ENCODE measurements around the gene PTPRE. TPM values are rescaled to one million over a fixed set of nuclear protein-coding genes. Genes with fewer than 3 reads are reported as not detected.

The PTPRE gene
- total and polyA plus RNA-seq, 2 of the 4 experiments (the other 2 are of a cell fraction) = 0.34 to 0.54 TPM

- H3K9me3 ChIP-seq (ENCODE audit: control insufficient read depth, insufficient read depth, low read length) = no peaks in the 10 kb centered on the region
- H2BK20ac ChIP-seq (ENCODE audit: low read depth, low read length) = no peak overlapping the region
- H2BK15ac ChIP-seq (ENCODE audit: low read depth, low read length) = no peak overlapping the region
- in situ Hi-C loops (cut with MboI; ENCODE audit: low sequenced_read_pairs) = loop anchor here (5.0 kb wide), 1 partner anchor 81 kb away; no protein-coding TSS in a partner anchor
- no peaks in the 10 kb centered on the region for H3K4me1 ChIP-seq (ENCODE audit: control insufficient read depth, insufficient read depth, low read length)
- DNase-seq (no peak), ATAC-seq (ENCODE audit: low read depth) (no peak)
- no peak overlapping the region for H3K4ac ChIP-seq (ENCODE audit: low read depth, low read length)
- H3K9me1 ChIP-seq (ENCODE audit: insufficient read depth, low read length) = no peaks in the 10 kb centered on the region
- no peak overlapping the region for H3K14ac ChIP-seq (replicated peaks; ENCODE audit: low read depth, low read length)
- H4K20me1 ChIP-seq (ENCODE audit: insufficient read depth, low read length) = no peaks in the 10 kb centered on the region
- H2AK9ac ChIP-seq (replicated peaks; ENCODE audit: low read depth, low read length, poor library complexity) = no peak overlapping the region
- no peak for TF ChIP-seq FOS (IDR thresholded peaks at IDR 0.05; ENCODE audit: low read depth, low read length)
- no peak for TF ChIP-seq SMC3 (IDR thresholded peaks at IDR 0.05; ENCODE audit: low read depth, low read length)
- BruUV-seq (replicated peaks) = no TSS peak
- ChIA-PET POLR2A (ENCODE audit: unreplicated experiment) (no interaction called here), CTCF (no interaction called here)
- no peaks in the 10 kb centered on the region; the same call in 1 of the 2 replicates for H3K27me3 ChIP-seq (ENCODE audit: control insufficient read depth, insufficient read depth, low read length)
- WGBS, 2 experiments (ENCODE audit: extremely low coverage in 2 of 2, insufficient read length in 1 of 2) = 80% methylated on average over 6 of the region's 17 CpGs; no CpG with 5 or more reads in 1 of the 2 experiments
- no peak overlapping the region for H2AFZ ChIP-seq (replicated peaks; ENCODE audit: low read length, poor library complexity)
- no peak overlapping the region for H3K4me2 ChIP-seq (ENCODE audit: low read depth, low read length)
- dilution Hi-C loops (cut with HindIII; ENCODE audit: low sequenced_read_pairs, unreplicated experiment) = no loop called here
- no peak overlapping the region for H4K8ac ChIP-seq (ENCODE audit: low read depth in 2 of 2, low read length in 2 of 2)
- H2BK5ac ChIP-seq (ENCODE audit: low read depth, low read length, poor library complexity, severe bottlenecking) = no peak overlapping the region
- H4K91ac ChIP-seq (ENCODE audit: insufficient read depth, low read depth, low read length) = no peak overlapping the region
- H2BK120ac ChIP-seq (ENCODE audit: low read depth, low read length) = no peak overlapping the region
- intact Hi-C loops (cut with micrococcal nuclease) = no loop called here
- H2AK5ac ChIP-seq (ENCODE audit: low read depth, low read length) = no peak overlapping the region
- no peak overlapping the region for H3K23ac ChIP-seq (ENCODE audit: low read depth, low read length)
- no peak overlapping the region for H3K27ac ChIP-seq (ENCODE audit: insufficient read depth, low read length)
- no peak overlapping the region for H3K4me3 ChIP-seq (ENCODE audit: insufficient read depth, low read depth, low read length)
- H3K79me1 ChIP-seq (ENCODE audit: low read depth in 1 of 2, low read length in 2 of 2) = no peaks in the 10 kb centered on the region
- H3K9ac ChIP-seq (ENCODE audit: low read depth, low read length) = no peak overlapping the region
- no peak overlapping the region for H3K56ac ChIP-seq (ENCODE audit: extremely low read depth, insufficient read depth, low read length)
- H3K18ac ChIP-seq (ENCODE audit: low read depth, low read length) = no peak overlapping the region
- no peaks in the 10 kb centered on the region for H3K36me3 ChIP-seq (ENCODE audit: control insufficient read depth, insufficient read depth, low read length)
- no peak overlapping the region for H4K5ac ChIP-seq (ENCODE audit: low read depth, low read length)
Observed at GRCh38 chr10:128070721-128071416, 164.0 kb downstream of the PTPRE start.
